GM12874 (cell line): ENCODE data around the gene MBOAT2.

Source experiments
- TF ChIP-seq, protein P1 (sequence below): IDR thresholded peaks from 2 replicates; pipeline ENCODE4 v1.5.1; 2011; ENCODE audit warnings: low read depth, mild to moderate bottlenecking, control low read depth, low read length, moderate library complexity; ENCODE audit not compliant: insufficient read depth

The MBOAT2 gene

DNA sequence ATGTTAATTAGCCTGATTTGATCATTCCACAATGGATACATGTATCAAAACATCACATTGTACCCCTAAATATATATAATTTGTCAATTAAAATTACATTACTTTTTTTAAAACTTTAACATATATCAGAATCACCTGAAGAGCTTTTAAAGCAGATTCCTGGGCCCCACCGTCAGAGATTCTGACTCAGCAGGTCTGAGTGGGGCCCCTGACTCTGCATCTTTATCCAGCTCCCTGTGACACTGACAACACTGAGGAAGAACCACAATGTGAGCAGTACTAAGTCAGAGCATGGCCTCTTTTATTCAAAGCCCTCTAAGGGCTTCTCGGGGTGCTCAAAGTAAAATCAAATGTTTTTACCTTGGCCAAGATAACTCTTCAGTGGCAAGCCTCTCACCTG lies 175.8 kb downstream of the MBOAT2 start:
- TF ChIP-seq, protein P1, sequence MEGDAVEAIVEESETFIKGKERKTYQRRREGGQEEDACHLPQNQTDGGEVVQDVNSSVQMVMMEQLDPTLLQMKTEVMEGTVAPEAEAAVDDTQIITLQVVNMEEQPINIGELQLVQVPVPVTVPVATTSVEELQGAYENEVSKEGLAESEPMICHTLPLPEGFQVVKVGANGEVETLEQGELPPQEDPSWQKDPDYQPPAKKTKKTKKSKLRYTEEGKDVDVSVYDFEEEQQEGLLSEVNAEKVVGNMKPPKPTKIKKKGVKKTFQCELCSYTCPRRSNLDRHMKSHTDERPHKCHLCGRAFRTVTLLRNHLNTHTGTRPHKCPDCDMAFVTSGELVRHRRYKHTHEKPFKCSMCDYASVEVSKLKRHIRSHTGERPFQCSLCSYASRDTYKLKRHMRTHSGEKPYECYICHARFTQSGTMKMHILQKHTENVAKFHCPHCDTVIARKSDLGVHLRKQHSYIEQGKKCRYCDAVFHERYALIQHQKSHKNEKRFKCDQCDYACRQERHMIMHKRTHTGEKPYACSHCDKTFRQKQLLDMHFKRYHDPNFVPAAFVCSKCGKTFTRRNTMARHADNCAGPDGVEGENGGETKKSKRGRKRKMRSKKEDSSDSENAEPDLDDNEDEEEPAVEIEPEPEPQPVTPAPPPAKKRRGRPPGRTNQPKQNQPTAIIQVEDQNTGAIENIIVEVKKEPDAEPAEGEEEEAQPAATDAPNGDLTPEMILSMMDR, result no peak

DNA sequence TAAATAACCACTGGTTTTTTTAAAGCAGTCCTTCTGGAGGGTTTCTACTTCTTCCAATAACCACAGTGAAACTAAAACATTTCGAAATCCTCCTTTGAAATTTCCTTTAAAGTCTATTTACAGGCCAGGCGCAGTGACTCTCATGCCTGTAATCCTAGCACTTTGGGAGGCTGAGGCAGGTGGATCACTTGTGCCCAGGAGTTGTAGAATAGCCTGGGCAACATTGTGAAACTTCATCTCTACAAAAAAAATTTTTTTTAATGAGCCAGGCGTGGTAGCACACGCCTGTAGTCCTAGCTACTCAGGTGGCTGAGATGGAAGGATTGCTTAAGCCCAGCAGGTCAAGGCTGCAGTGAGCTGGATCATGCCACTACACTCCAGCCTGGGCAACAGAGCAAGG lies 181.3 kb downstream of the MBOAT2 start:
- TF ChIP-seq, protein P1, result no peak

DNA sequence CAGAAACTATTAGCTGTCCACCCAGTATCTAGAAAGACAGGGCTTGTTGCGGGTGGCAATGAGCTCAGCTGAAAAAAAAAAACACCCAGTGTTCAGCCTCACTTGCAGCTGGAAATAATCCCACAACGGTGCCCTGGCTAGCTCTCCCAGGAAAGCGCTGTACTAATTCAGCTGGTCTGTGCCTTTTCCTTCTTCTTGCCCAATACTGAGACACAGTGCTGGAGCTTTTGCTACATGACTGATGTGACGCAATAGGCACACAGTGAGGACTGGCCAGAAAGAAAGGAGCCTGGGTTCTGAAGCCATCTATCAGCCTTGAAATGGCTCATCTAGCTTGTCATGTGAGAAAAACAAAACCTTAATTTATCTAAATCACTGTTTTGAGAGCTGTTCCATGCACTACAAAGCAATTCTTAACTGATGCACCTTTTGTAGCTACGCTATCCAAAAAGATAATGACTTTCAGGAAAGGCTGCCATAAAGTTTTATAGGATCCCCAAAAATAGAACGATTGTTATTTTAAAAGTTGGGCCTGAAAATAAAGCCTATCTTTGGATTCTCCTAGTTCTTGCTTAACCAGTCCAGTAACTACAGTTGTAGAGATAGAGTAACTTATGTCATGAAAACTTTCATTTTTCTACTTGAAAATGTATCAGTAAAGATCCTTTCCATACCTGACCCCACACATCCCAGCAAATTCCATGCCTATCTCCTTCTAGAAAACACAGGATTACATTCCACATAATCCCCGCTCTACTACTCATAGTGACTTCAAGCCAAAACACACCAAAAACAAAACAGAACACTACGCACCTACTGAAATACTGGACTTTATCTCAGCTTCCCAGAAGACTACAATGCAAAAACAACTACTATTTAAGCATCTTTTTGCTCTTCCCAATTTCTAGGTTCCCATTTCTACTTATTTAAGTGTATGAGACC lies 181.9 kb downstream of the MBOAT2 start:
- TF ChIP-seq, protein P1, result no peak

DNA sequence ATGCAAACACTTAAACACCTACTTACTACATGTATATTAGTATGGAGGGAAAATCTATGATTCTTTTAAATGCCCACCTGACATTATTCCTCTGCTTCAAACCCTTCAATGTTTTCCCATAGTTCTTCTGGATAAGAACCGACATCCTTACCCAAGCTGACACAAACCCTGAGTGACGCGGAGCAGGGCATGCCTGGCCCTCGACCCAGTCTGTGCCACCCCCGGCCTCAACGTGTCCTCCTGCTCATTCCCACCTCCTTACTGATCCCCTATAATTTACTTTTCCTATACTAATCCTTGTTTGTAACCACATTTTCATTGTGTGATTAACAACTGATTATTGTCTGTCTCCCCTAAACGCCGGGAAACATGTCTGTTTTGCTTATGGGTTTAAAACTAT lies 183.5 kb downstream of the MBOAT2 start:
- TF ChIP-seq, protein P1, result no peak

DNA sequence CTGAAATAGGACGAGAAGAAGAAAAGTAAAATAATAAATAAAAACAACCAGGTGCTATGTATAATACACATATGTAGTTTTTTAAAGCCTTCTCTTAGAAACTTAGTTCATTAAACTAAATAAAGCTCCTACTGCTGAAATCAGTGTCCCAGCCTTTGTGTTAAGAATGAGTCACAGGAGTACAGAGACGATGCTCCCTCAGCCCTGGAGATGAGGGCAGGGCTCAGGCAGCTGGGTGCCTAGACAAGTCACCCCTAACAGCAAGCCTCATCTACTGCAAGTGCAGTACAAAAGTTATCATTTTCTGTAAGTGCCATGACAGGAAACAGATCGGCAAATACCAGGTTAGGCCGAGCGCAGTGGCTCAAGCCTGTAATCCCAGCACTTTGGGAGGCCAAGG lies 184.3 kb downstream of the MBOAT2 start:
- TF ChIP-seq, protein P1, result no peak

DNA sequence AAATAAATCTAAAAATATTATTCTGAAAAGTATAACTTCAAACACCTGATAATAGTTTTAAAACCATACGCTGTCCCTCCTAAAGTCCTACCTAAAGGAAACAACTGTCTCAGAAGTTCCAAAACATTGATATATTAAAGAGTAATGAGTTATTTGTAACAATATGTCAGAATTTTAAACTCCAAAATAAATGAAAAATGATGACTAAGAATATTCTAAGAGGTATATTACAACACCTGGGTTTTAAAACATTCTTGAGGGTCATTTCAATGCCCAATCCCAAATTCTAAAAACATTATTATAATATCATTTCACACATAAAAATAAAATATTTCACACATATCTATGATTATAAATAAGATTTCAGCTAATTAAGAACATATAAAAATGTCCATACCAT lies 186.3 kb downstream of the MBOAT2 start:
- TF ChIP-seq, protein P1, result no peak

DNA sequence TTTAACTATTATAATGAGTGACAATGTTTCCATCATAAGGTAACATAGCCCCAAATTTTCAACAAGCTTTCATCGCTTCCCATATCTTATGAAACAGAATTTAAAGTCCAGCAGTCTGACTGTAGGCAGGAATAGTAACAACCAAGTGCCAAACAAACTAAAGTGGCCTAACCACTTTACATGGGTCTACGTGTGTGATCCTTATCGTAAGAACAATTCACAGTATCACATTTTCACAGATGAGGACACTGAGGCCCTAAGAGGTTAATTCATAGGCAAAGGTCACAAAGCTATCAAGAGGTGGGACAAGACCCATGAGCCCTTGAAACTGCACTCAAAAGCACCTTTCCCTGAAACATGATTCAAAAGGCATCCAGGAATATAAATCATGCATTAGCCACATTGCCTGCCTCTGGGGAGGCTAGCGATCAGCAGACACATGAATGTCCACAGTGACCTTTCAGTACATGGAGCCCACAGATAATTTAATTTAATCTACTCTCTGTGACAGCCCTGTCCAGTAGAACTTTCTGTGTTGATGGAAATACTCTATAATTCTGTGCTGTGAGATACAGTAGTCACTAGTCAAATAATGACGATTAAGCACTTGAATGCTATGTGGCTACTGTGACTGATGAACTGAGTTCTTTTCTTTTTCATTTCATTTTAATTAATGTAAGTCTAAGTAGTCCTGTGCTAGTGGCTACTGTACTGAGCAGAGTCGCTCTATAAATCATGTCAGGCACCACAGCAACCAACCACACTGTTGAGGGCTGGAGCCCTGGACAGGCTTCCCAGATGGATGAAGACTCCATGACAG lies 196.4 kb downstream of the MBOAT2 start:
- TF ChIP-seq, protein P1, result no peak
